ENCODE results near the gene NASP.

GRCh38 chr1:45557422-45557944 lies 26.4 kb upstream of the NASP start:
- TF ChIP-seq EZH2phosphoT487 (IDR thresholded peaks at IDR 0.05; ENCODE audit: borderline replicate concordance) (no peak), CTCF (conservative IDR thresholded peaks at IDR 0.05; ENCODE audit: low read length) (no peak)

Data from Loucy (cell line).